Measurements from ENCODE around the gene USP34.

Gene USP34

DNA sequence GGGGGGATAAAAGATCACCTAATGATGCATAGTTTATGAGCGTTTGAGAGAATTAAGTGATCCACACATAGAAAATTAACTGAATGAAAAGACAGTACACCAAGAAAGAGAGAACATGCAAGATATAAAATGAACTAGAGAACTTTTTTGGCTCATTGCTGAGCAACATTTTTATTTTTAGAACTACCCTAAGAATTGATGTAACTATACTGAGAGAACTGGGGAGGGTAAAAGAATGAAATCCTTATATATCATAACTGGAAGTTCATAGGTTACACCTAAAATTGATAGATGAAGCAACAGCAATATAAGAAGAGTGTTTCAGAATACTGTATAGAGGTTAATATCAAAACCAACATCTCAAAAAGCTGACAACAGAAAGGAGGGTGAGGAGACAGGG, 55.6 kb downstream of the USP34 start:
- no peaks in the 10 kb centered on the region for H3K9me3 ChIP-seq (replicated peaks in 1 of 2; ENCODE audit: control insufficient read depth in 2 of 2, insufficient read depth in 1 of 2, low read depth in 1 of 2, low read length in 2 of 2)
- H2BK15ac ChIP-seq (ENCODE audit: low read length) = no peak overlapping the region
- no CpG with 5 or more reads among the region's 1 CpG for WGBS, 2 donors (ENCODE audit: extremely low coverage in 2 of 2, insufficient read length in 2 of 2, insufficient replicate concordance in 1 of 2)
- H4K91ac ChIP-seq (ENCODE audit: low read depth, low read length, poor library complexity) = no peak overlapping the region
- H3K18ac ChIP-seq (ENCODE audit: low read length) = no peak overlapping the region
- H2BK120ac ChIP-seq (ENCODE audit: low read depth, low read length) = no peak overlapping the region
- H4K8ac ChIP-seq (ENCODE audit: low read depth, low read length) = no peak overlapping the region
- peaks cover 4 to 38% of the 10 kb centered on the region in 2 donors for H3K36me3 ChIP-seq (replicated peaks in 1 of 2; ENCODE audit: control insufficient read depth in 2 of 2, insufficient read depth in 2 of 2, low read length in 2 of 2)
- no peak overlapping the region for H2BK12ac ChIP-seq (ENCODE audit: low read length)
- H3K27ac ChIP-seq (replicated peaks; ENCODE audit: low read length) = no peak overlapping the region
- H3K23ac ChIP-seq (ENCODE audit: low read depth, low read length, poor library complexity) = no peak overlapping the region
- H3K79me1 ChIP-seq (ENCODE audit: low read depth, low read length) = no peaks in the 10 kb centered on the region
- H2AFZ ChIP-seq (ENCODE audit: low read length) = no peak overlapping the region
- no peak overlapping the region for H3K4me2 ChIP-seq (ENCODE audit: insufficient read depth, low read length, poor library complexity, severe bottlenecking)
- no peak for DNase-seq (ENCODE audit: low spot score)
- H3K4ac ChIP-seq (ENCODE audit: low read length) = no peak overlapping the region
- H2BK5ac ChIP-seq (ENCODE audit: low read length) = no peak overlapping the region
- no peak overlapping the region for H3K14ac ChIP-seq (ENCODE audit: low read length)
- H3K27me3 ChIP-seq (ENCODE audit: control insufficient read depth in 3 of 3, insufficient read depth in 3 of 3, low read depth in 1 of 3, low read length in 3 of 3) = no peaks in the 10 kb centered on the region
- H3K4me3 ChIP-seq (ENCODE audit: low read length in 2 of 2) = no peak overlapping the region
- H3K9ac ChIP-seq (ENCODE audit: low read depth, low read length, poor library complexity) = no peak overlapping the region
- H2AK5ac ChIP-seq (ENCODE audit: low read depth, low read length) = no peak overlapping the region
- H3K4me1 ChIP-seq (ENCODE audit: control insufficient read depth in 2 of 2, insufficient read depth in 1 of 2, low read depth in 1 of 2, low read length in 2 of 2) = no peaks in the 10 kb centered on the region

DNA sequence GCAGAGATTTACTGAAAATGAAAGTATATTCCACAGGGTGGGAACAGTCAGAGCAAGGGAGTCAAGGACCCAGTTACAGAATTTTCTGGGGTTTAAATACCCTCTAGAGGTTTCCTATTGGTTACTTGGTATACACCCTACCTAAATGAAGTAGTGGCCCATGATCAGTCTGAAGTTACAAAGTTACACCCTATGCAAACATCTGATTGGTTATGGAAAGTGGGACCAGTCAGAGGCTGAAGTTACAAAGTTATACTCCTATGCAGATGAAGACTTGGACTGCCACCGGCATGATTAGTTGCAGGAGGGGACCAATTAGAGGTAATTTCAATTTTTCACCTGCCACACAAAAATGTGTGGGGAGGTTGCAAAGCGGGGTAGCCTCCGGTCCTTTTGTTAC, 56.2 kb downstream of the USP34 start:
- Histone ChIP-seq H3K23ac (ENCODE audit: low read depth, low read length, poor library complexity) (no peak overlapping the region), H4K8ac (ENCODE audit: low read depth, low read length) (no peak overlapping the region), H2BK120ac (ENCODE audit: low read depth, low read length) (no peak overlapping the region), H2BK5ac (ENCODE audit: low read length) (no peak overlapping the region), H3K36me3 (replicated peaks in 1 of 2; ENCODE audit: control insufficient read depth in 2 of 2, insufficient read depth in 2 of 2, low read length in 2 of 2) (peaks cover 5 to 34% of the 10 kb centered on the region in 2 donors), H3K79me1 (ENCODE audit: low read depth, low read length) (no peaks in the 10 kb centered on the region), H3K4ac (ENCODE audit: low read length) (no peak overlapping the region), H4K91ac (ENCODE audit: low read depth, low read length, poor library complexity) (no peak overlapping the region), H3K4me1 (ENCODE audit: control insufficient read depth in 2 of 2, insufficient read depth in 1 of 2, low read depth in 1 of 2, low read length in 2 of 2) (no peaks in the 10 kb centered on the region), H3K27me3 (ENCODE audit: control insufficient read depth in 3 of 3, insufficient read depth in 3 of 3, low read depth in 1 of 3, low read length in 3 of 3) (no peaks in the 10 kb centered on the region), H2AK5ac (ENCODE audit: low read depth, low read length) (no peak overlapping the region), H2BK12ac (ENCODE audit: low read length) (no peak overlapping the region), H3K4me2 (ENCODE audit: insufficient read depth, low read length, poor library complexity, severe bottlenecking) (no peak overlapping the region), H3K9me3 (replicated peaks in 1 of 2; ENCODE audit: control insufficient read depth in 2 of 2, insufficient read depth in 1 of 2, low read depth in 1 of 2, low read length in 2 of 2) (no peaks in the 10 kb centered on the region), H3K4me3 (ENCODE audit: low read length in 2 of 2) (no peak overlapping the region), H2BK15ac (ENCODE audit: low read length) (no peak overlapping the region), H3K14ac (ENCODE audit: low read length) (no peak overlapping the region), H2AFZ (ENCODE audit: low read length) (no peak overlapping the region), H3K9ac (ENCODE audit: low read depth, low read length, poor library complexity) (no peak overlapping the region), H3K18ac (ENCODE audit: low read length) (no peak overlapping the region), H3K27ac (replicated peaks; ENCODE audit: low read length) (no peak overlapping the region)
- no CpG with 5 or more reads among the region's 3 CpGs for WGBS, 2 donors (ENCODE audit: extremely low coverage in 2 of 2, insufficient read length in 2 of 2, insufficient replicate concordance in 1 of 2)
- DNase-seq (ENCODE audit: low spot score) = no peak

- Histone ChIP-seq H2AFZ (ENCODE audit: low read length) (no peak overlapping the region), H3K36me3 (replicated peaks in 1 of 2; ENCODE audit: control insufficient read depth in 2 of 2, insufficient read depth in 2 of 2, low read length in 2 of 2) (peaks cover 3 to 10% of the 10 kb centered on the region in 2 donors), H2BK5ac (ENCODE audit: low read length) (no peak overlapping the region), H2BK15ac (ENCODE audit: low read length) (no peak overlapping the region), H2BK12ac (ENCODE audit: low read length) (no peak overlapping the region), H3K27me3 (ENCODE audit: control insufficient read depth in 3 of 3, insufficient read depth in 3 of 3, low read depth in 1 of 3, low read length in 3 of 3) (no peaks in the 10 kb centered on the region), H4K8ac (ENCODE audit: low read depth, low read length) (no peak overlapping the region), H3K9ac (ENCODE audit: low read depth, low read length, poor library complexity) (no peak overlapping the region), H3K9me3 (replicated peaks in 1 of 2; ENCODE audit: control insufficient read depth in 2 of 2, insufficient read depth in 1 of 2, low read depth in 1 of 2, low read length in 2 of 2) (no peaks in the 10 kb centered on the region), H3K4me1 (ENCODE audit: control insufficient read depth in 2 of 2, insufficient read depth in 1 of 2, low read depth in 1 of 2, low read length in 2 of 2) (no peaks in the 10 kb centered on the region), H3K4ac (ENCODE audit: low read length) (no peak overlapping the region), H4K91ac (ENCODE audit: low read depth, low read length, poor library complexity) (no peak overlapping the region), H2AK5ac (ENCODE audit: low read depth, low read length) (no peak overlapping the region), H3K14ac (ENCODE audit: low read length) (no peak overlapping the region), H2BK120ac (ENCODE audit: low read depth, low read length) (no peak overlapping the region), H3K4me3 (ENCODE audit: low read length in 2 of 2) (no peak overlapping the region), H3K23ac (ENCODE audit: low read depth, low read length, poor library complexity) (no peak overlapping the region), H3K79me1 (ENCODE audit: low read depth, low read length) (no peaks in the 10 kb centered on the region), H3K18ac (ENCODE audit: low read length) (no peak overlapping the region), H3K4me2 (ENCODE audit: insufficient read depth, low read length, poor library complexity, severe bottlenecking) (no peak overlapping the region), H3K27ac (replicated peaks; ENCODE audit: low read length) (no peak overlapping the region)
- DNase-seq (ENCODE audit: low spot score) = no peak
- no CpG with 5 or more reads among the region's 5 CpGs for WGBS, 2 donors (ENCODE audit: extremely low coverage in 2 of 2, insufficient read length in 2 of 2, insufficient replicate concordance in 1 of 2)
These were observed 59.8 kb downstream of the USP34 start for GRCh38 chr2:61411109-61411508.

GRCh38 chr2:61410185-61410584, 60.7 kb downstream of the USP34 start:
- H3K36me3 ChIP-seq (replicated peaks in 1 of 2; ENCODE audit: control insufficient read depth in 2 of 2, insufficient read depth in 2 of 2, low read length in 2 of 2) = peaks cover 3 to 15% of the 10 kb centered on the region in 2 donors
- no peaks in the 10 kb centered on the region for H3K27me3 ChIP-seq (ENCODE audit: control insufficient read depth in 3 of 3, insufficient read depth in 3 of 3, low read depth in 1 of 3, low read length in 3 of 3)
- H3K79me1 ChIP-seq (ENCODE audit: low read depth, low read length) = no peaks in the 10 kb centered on the region
- no peak overlapping the region for H3K27ac ChIP-seq (replicated peaks; ENCODE audit: low read length)
- H3K4me1 ChIP-seq (ENCODE audit: control insufficient read depth in 2 of 2, insufficient read depth in 1 of 2, low read depth in 1 of 2, low read length in 2 of 2) = no peaks in the 10 kb centered on the region
- no peak overlapping the region for H2AK5ac ChIP-seq (ENCODE audit: low read depth, low read length)
- no CpG with 5 or more reads among the region's 3 CpGs for WGBS, 2 donors (ENCODE audit: extremely low coverage in 2 of 2, insufficient read length in 2 of 2, insufficient replicate concordance in 1 of 2)
- H4K91ac ChIP-seq (ENCODE audit: low read depth, low read length, poor library complexity) = no peak overlapping the region
- no peak overlapping the region for H3K4me2 ChIP-seq (ENCODE audit: insufficient read depth, low read length, poor library complexity, severe bottlenecking)
- no peak overlapping the region for H3K9ac ChIP-seq (ENCODE audit: low read depth, low read length, poor library complexity)
- no peak overlapping the region for H3K23ac ChIP-seq (ENCODE audit: low read depth, low read length, poor library complexity)
- no peak overlapping the region for H2BK15ac ChIP-seq (ENCODE audit: low read length)
- H2BK5ac ChIP-seq (ENCODE audit: low read length) = no peak overlapping the region
- H2BK12ac ChIP-seq (ENCODE audit: low read length) = no peak overlapping the region
- no peak overlapping the region for H2AFZ ChIP-seq (ENCODE audit: low read length)
- no peak overlapping the region for H3K4me3 ChIP-seq (ENCODE audit: low read length in 2 of 2)
- no peak overlapping the region for H3K14ac ChIP-seq (ENCODE audit: low read length)
- DNase-seq (ENCODE audit: low spot score) = no peak
- no peaks in the 10 kb centered on the region for H3K9me3 ChIP-seq (replicated peaks in 1 of 2; ENCODE audit: control insufficient read depth in 2 of 2, insufficient read depth in 1 of 2, low read depth in 1 of 2, low read length in 2 of 2)
- no peak overlapping the region for H3K4ac ChIP-seq (ENCODE audit: low read length)
- H4K8ac ChIP-seq (ENCODE audit: low read depth, low read length) = no peak overlapping the region
- no peak overlapping the region for H3K18ac ChIP-seq (ENCODE audit: low read length)
- no peak overlapping the region for H2BK120ac ChIP-seq (ENCODE audit: low read depth, low read length)

Data from neuronal stem cell (in vitro differentiated cells).